ENCODE results near the gene E2F2. TPM values are rescaled to one million over a fixed set of nuclear protein-coding genes. Genes with fewer than 3 reads are reported as not detected.

E2F2 gene
- total RNA-seq, 5 donors from 2014 or later (not counting 1 experiment from before 2014, with no cell fraction given): 1.7 to 3.1 (median 2.5) TPM

DNA sequence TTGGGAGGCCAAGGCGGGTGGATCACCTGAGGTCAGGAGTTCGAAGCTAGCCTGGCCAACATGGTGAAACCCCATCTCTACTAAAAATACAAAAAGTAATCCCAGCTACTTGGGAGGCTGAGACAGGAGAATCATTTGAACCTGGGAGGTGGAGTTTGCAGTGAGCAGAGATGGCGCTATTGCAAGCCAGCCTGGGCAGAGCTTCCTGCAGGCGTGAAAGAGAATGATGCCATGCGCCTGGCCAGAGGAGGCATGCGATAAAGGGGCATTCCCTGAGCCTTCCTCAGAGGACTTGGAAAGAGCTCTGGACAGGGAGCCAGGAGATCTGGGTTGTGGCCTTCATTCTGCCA is 3.2 kb downstream of the E2F2 start:
- POLR2A ChIA-PET: interaction anchor here (0.6 to 1.4 kb wide), 4 partner anchors 8 to 252 kb away, joined by 3 to 6 read pairs (median 4); no protein-coding TSS in a partner anchor
- no peaks in the 10 kb centered on the region for H3K9me3 ChIP-seq
- Mint-ChIP-seq H3K27me3 (no peaks in the 10 kb centered on the region), H3K36me3 (no peaks in the 10 kb centered on the region), H3K27ac (peak overlapping the region; percentile 95 to 99), H3K4me3 (peak overlapping the region; percentile 64 to 90 (median 76)), H3K9me3 (no peaks in the 10 kb centered on the region), H3K4me1 (peaks cover 74 to 90% (median 78%) of the 10 kb centered on the region in 3 donors)
- H3K27me3 ChIP-seq (replicated peaks in 1 of 2; ENCODE audit: control insufficient read depth in 2 of 2, extremely low read depth in 1 of 2, insufficient read depth in 2 of 2, low read length in 1 of 2): no peaks in the 10 kb centered on the region
- WGBS (ENCODE audit: insufficient coverage): 14% methylated on average over 4 of the region's 6 CpGs
- H3K27ac ChIP-seq (ENCODE audit: low read length): peak overlapping the region; percentile 77
- peak in 4 of 35 experiments; percentile 13 to 20 (median 14) for DNase-seq
- ATAC-seq (replicated peaks in 1 of 4): peak; percentile 21 to 30 (median 25)
- H3K4me1 ChIP-seq (ENCODE audit: control insufficient read depth in 1 of 2, extremely low read depth in 1 of 2, insufficient read depth in 2 of 2, low read length in 2 of 2): peaks cover 51 to 95% of the 10 kb centered on the region in 2 experiments
- H3K4me3 ChIP-seq (ENCODE audit: control insufficient read depth in 1 of 2, extremely low read depth in 1 of 2, low read length in 1 of 2): peak overlapping the region in 1 of 2 donors; percentile 27
- CTCF ChIA-PET: interaction anchor here (0.5 to 6.6 kb wide), 10 partner anchors 9 to 376 kb away, joined by 3 to 52 read pairs (median 4); no protein-coding TSS in a partner anchor
- H3K36me3 ChIP-seq (ENCODE audit: control insufficient read depth in 2 of 2, extremely low read depth in 1 of 2, insufficient read depth in 1 of 2, low read length in 1 of 2): no peaks in the 10 kb centered on the region

DNA sequence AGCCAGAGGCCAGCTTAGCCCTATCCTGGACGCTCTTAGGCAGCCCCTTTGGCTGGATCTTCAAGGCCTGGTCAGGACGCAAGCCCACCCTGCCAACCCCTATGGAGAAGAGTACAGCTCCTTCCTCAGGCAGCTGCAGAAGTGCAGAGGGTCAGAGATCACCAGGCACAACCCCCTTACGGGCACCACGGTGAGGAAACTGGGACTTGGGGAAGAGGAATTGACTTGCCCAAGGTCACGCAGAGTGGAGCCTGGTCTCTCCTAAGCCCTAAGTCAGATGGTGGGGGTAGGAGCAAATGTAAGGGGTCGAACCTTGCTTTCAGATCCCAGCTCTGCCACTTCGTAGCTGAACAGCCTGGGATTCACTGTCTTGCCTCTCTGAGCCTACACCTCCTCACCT is 3.7 kb downstream of the E2F2 start:
- Mint-ChIP-seq H3K36me3 (no peaks in the 10 kb centered on the region), H3K9me3 (no peaks in the 10 kb centered on the region), H3K27me3 (no peaks in the 10 kb centered on the region), H3K4me3 (peak overlapping the region in 1 of 3 donors; percentile 90), H3K4me1 (peaks cover 69 to 90% (median 79%) of the 10 kb centered on the region in 3 donors), H3K27ac (peak overlapping the region; percentile 95 to 99)
- peak overlapping the region; percentile 77 for H3K27ac ChIP-seq (ENCODE audit: low read length)
- WGBS (ENCODE audit: insufficient coverage): 90% methylated on average over 5 of the region's 7 CpGs
- no peaks in the 10 kb centered on the region for H3K27me3 ChIP-seq (replicated peaks in 1 of 2; ENCODE audit: control insufficient read depth in 2 of 2, extremely low read depth in 1 of 2, insufficient read depth in 2 of 2, low read length in 1 of 2)
- ATAC-seq (replicated peaks in 1 of 4) (no peak), DNase-seq (no peak)
- no peaks in the 10 kb centered on the region for H3K36me3 ChIP-seq (ENCODE audit: control insufficient read depth in 2 of 2, extremely low read depth in 1 of 2, insufficient read depth in 1 of 2, low read length in 1 of 2)
- H3K4me3 ChIP-seq (ENCODE audit: control insufficient read depth in 1 of 2, extremely low read depth in 1 of 2, low read length in 1 of 2): no peak overlapping the region
- ChIA-PET CTCF (interaction anchor here in 1 of 2 donors (0.6 to 6.6 kb wide), 5 partner anchors 9 to 376 kb away, joined by 3 to 52 read pairs (median 4); no protein-coding TSS in a partner anchor), POLR2A (interaction anchor here in 1 of 2 donors (0.6 kb wide), 1 partner anchor 8 kb away, joined by 3 read pairs; no protein-coding TSS in a partner anchor)
- no peaks in the 10 kb centered on the region for H3K9me3 ChIP-seq
- H3K4me1 ChIP-seq (ENCODE audit: control insufficient read depth in 1 of 2, extremely low read depth in 1 of 2, insufficient read depth in 2 of 2, low read length in 2 of 2): peaks cover 51 to 92% of the 10 kb centered on the region in 2 experiments

DNA sequence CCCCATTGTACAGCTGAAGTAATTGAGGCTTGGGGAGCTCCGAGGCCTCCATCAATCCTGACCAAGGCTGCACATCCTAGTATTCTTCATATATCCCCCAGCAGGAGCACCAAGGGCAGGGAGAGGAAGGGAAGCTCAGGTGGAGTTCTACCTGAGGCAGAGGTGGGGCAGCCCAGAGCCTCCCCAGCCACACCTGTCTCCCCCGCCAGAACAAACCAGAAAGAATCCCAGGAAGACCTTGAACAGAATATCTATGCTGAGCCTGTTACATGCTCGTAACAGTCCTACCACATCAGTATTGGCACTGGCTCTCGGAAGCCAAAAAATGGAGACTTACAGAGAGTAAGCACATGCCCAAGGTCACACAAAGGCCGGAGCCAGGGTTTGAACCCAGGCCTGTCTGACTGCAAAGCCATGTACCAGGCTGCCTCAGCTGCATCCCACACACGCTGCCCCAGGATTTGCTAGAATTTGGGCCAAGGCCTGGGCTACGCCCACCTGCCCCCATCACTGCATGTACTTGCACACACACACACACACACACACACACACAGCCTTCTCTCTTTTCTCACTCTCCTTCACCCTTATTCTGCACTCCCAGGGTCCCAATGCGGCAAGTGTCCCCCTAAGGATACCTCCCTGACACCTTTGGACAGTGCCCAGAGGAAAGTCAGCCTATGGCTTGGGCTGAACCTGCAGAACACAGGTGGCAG is 4.5 kb downstream of the E2F2 start:
- CTCF ChIA-PET: interaction anchor here in 1 of 2 donors (0.6 to 6.6 kb wide), 4 partner anchors 18 to 161 kb away, joined by 3 to 52 read pairs (median 4); no protein-coding TSS in a partner anchor
- ATAC-seq (replicated peaks in 1 of 4) (no peak), DNase-seq (no peak)
- Histone ChIP-seq H3K27ac (ENCODE audit: low read length) (peak overlapping the region; percentile 77), H3K9me3 (no peaks in the 10 kb centered on the region), H3K27me3 (replicated peaks in 1 of 2; ENCODE audit: control insufficient read depth in 2 of 2, extremely low read depth in 1 of 2, insufficient read depth in 2 of 2, low read length in 1 of 2) (no peaks in the 10 kb centered on the region), H3K36me3 (ENCODE audit: control insufficient read depth in 2 of 2, extremely low read depth in 1 of 2, insufficient read depth in 1 of 2, low read length in 1 of 2) (no peaks in the 10 kb centered on the region), H3K4me1 (ENCODE audit: control insufficient read depth in 1 of 2, extremely low read depth in 1 of 2, insufficient read depth in 2 of 2, low read length in 2 of 2) (peaks cover 49 to 83% of the 10 kb centered on the region in 2 experiments), H3K4me3 (ENCODE audit: control insufficient read depth in 1 of 2, extremely low read depth in 1 of 2, low read length in 1 of 2) (no peak overlapping the region)
- peaks cover 61 to 85% (median 73%) of the 10 kb centered on the region in 3 donors for H3K4me1 Mint-ChIP-seq
- 91% methylated on average over 7 of the region's 8 CpGs for WGBS (ENCODE audit: insufficient coverage)
- POLR2A ChIA-PET: no interaction called here
- peak overlapping the region; percentile 95 to 99 for H3K27ac Mint-ChIP-seq
- no peaks in the 10 kb centered on the region for H3K27me3 Mint-ChIP-seq
- peak overlapping the region in 2 of 3 donors; percentile 52 to 90 for H3K4me3 Mint-ChIP-seq
- no peaks in the 10 kb centered on the region for H3K9me3 Mint-ChIP-seq
- no peaks in the 10 kb centered on the region for H3K36me3 Mint-ChIP-seq

DNA sequence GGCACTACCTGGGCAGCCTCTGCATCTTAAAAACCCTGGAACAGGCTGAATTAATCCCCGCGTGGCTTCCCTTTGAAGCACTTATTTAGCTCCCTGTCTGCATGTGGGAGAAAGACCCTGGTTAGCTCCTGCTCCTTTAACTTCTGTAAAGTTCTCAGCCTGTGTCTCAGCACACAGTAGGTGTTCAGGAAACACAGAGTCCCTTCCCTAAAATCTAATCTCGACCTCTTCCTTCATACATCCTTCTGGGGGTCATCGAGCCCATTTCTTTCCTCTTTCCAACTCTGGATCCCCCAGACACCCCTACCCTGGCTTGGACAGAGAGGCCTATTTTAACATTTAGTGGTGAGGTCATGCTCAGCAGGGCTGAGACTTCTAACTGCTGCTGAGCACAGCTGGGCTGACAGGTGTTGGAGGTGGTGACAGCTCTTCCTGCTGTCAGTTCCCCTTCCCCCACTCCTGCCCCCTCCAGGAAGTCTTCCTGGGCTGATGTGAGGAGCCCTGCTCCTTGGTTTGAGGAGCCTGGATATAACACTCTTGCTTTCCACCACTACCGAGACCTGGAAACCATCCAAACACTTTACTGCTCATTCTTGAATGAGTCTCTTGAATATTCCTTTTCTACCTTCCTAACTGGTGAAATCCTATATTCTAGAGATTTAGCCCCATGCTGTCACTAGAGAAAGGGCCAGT is 5.3 kb downstream of the E2F2 start:
- Mint-ChIP-seq H3K9me3 (no peaks in the 10 kb centered on the region), H3K27me3 (no peaks in the 10 kb centered on the region), H3K4me3 (peak overlapping the region; percentile 52 to 90 (median 67)), H3K36me3 (no peaks in the 10 kb centered on the region), H3K4me1 (peaks cover 54 to 80% (median 68%) of the 10 kb centered on the region in 3 donors), H3K27ac (peak overlapping the region; percentile 95 to 99)
- H3K4me1 ChIP-seq (ENCODE audit: control insufficient read depth in 1 of 2, extremely low read depth in 1 of 2, insufficient read depth in 2 of 2, low read length in 2 of 2): peaks cover 48 to 77% of the 10 kb centered on the region in 2 experiments
- ChIA-PET POLR2A (no interaction called here), CTCF (interaction anchor here in 1 of 2 donors (0.8 to 6.6 kb wide), 3 partner anchors 14 to 111 kb away, joined by 3 to 52 read pairs (median 6); no protein-coding TSS in a partner anchor)
- DNase-seq (peak in 3 of 35 experiments; percentile 23 to 34 (median 28)), ATAC-seq (replicated peaks in 1 of 4) (no peak)
- peak overlapping the region; percentile 77 for H3K27ac ChIP-seq (ENCODE audit: low read length)
- no peaks in the 10 kb centered on the region for H3K9me3 ChIP-seq
- no peaks in the 10 kb centered on the region for H3K27me3 ChIP-seq (replicated peaks in 1 of 2; ENCODE audit: control insufficient read depth in 2 of 2, extremely low read depth in 1 of 2, insufficient read depth in 2 of 2, low read length in 1 of 2)
- WGBS (ENCODE audit: insufficient coverage): 69% methylated on average over 4 of the region's 5 CpGs
- no peaks in the 10 kb centered on the region for H3K36me3 ChIP-seq (ENCODE audit: control insufficient read depth in 2 of 2, extremely low read depth in 1 of 2, insufficient read depth in 1 of 2, low read length in 1 of 2)
- no peak overlapping the region for H3K4me3 ChIP-seq (ENCODE audit: control insufficient read depth in 1 of 2, extremely low read depth in 1 of 2, low read length in 1 of 2)

DNA sequence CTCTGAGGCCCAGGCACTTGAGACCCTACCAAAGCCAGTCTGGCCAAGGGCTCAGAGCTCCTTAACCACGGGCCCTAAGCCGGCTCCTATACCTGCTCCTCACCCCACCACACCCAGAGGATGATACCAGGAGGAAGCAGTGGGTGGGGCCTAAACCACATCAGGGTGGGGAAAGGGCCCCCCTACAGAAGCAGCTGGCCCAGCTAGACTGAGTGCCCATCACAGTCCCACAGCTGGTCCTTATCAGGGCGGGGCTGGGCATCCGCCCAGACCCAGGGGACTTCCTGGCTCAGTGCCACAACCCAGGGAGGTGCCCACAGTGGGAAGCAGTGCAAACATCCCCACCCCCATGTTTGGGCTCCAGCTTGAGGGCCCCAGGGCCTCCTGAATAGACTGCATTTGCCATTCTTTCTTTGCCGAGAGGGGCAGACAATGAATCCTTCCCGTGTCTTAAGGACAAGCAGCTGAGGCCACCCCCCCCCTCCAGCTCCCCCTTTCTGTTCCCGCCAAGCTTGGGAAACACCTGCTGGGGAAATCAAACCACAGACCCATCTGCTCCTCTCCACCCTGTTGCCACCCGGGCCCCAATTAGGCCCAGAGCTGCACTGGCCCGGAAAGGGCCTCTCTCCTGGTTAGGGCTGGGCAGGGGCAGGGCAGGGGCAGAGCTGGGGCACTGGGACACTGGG is 6.2 kb downstream of the E2F2 start:
- no peaks in the 10 kb centered on the region for H3K9me3 Mint-ChIP-seq
- Histone ChIP-seq H3K27me3 (replicated peaks in 1 of 2; ENCODE audit: control insufficient read depth in 2 of 2, extremely low read depth in 1 of 2, insufficient read depth in 2 of 2, low read length in 1 of 2) (no peaks in the 10 kb centered on the region), H3K36me3 (ENCODE audit: control insufficient read depth in 2 of 2, extremely low read depth in 1 of 2, insufficient read depth in 1 of 2, low read length in 1 of 2) (no peaks in the 10 kb centered on the region), H3K4me3 (ENCODE audit: control insufficient read depth in 1 of 2, extremely low read depth in 1 of 2, low read length in 1 of 2) (peak overlapping the region in 1 of 2 donors; percentile 52), H3K4me1 (ENCODE audit: control insufficient read depth in 1 of 2, extremely low read depth in 1 of 2, insufficient read depth in 2 of 2, low read length in 2 of 2) (peaks cover 45 to 68% of the 10 kb centered on the region in 2 experiments), H3K27ac (ENCODE audit: low read length) (peak overlapping the region; percentile 77), H3K9me3 (no peaks in the 10 kb centered on the region)
- no peaks in the 10 kb centered on the region for H3K27me3 Mint-ChIP-seq
- ChIA-PET POLR2A (interaction anchor here in 1 of 2 donors (0.7 kb wide), 1 partner anchor 25 kb away, joined by 4 read pairs; no protein-coding TSS in a partner anchor), CTCF (interaction anchor here in 1 of 2 donors (0.8 to 6.6 kb wide), 5 partner anchors 15 to 112 kb away, joined by 3 to 52 read pairs (median 6); no protein-coding TSS in a partner anchor)
- H3K4me1 Mint-ChIP-seq: peaks cover 49 to 75% (median 64%) of the 10 kb centered on the region in 3 donors
- H3K36me3 Mint-ChIP-seq: no peaks in the 10 kb centered on the region
- 6% methylated on average over 4 of the region's 9 CpGs for WGBS (ENCODE audit: insufficient coverage)
- peak overlapping the region; percentile 95 to 99 for H3K27ac Mint-ChIP-seq
- ATAC-seq (replicated peaks in 1 of 4): peak; percentile 22 to 36 (median 33)
- peak overlapping the region in 2 of 3 donors; percentile 2 to 90 for H3K4me3 Mint-ChIP-seq
- peak in 16 of 35 experiments; percentile 8 to 56 (median 23) for DNase-seq

Data from T-cell (primary cell).